ENCODE measurements around the gene RECQL5. TPM values are rescaled to one million over a fixed set of nuclear protein-coding genes. Genes with fewer than 3 reads are reported as not detected.
A peak's percentile ranks its signal among the peaks of the same experiment; 100 is the strongest.

RECQL5 gene
- total RNA-seq, 4 donors from 2014 or later, result 25.1 to 129 (median 80.3) TPM

GRCh38 chr17:75589012-75589918, 77.7 kb downstream of the RECQL5 start:
- 6% methylated on average over 59 of the region's 100 CpGs; no CpG with 5 or more reads in 1 of the 2 donors for WGBS, 2 donors (ENCODE audit: low coverage in 1 of 2)
- Histone ChIP-seq H3K9me3 (no peaks in the 10 kb centered on the region), H3K27ac (peak overlapping the region; percentile 84 to 93 (median 89)), H3K36me3 (no peaks in the 10 kb centered on the region), H3K4me1 (peaks cover 9 to 28% (median 22%) of the 10 kb centered on the region in 4 donors), H3K4me3 (peak overlapping the region; percentile 33 to 59 (median 57)), H3K27me3 (no peaks in the 10 kb centered on the region)
- in situ Hi-C loops (cut with MboI; ENCODE audit: low pct_ligation_motif_present in 1 of 4, low pct_unique_long_range_greater_than_20kb in 1 of 4, low sequenced_read_pairs in 3 of 4), result no loop called here
- TF ChIP-seq POLR2A (IDR thresholded peaks at IDR 0.05) (no peak), POLR2AphosphoS5 (IDR thresholded peaks at IDR 0.05) (peak; percentile 6 to 73 (median 68)), EP300 (IDR thresholded peaks at IDR 0.05; ENCODE audit: low read depth) (no peak)
- TF ChIP-seq, protein P1, sequence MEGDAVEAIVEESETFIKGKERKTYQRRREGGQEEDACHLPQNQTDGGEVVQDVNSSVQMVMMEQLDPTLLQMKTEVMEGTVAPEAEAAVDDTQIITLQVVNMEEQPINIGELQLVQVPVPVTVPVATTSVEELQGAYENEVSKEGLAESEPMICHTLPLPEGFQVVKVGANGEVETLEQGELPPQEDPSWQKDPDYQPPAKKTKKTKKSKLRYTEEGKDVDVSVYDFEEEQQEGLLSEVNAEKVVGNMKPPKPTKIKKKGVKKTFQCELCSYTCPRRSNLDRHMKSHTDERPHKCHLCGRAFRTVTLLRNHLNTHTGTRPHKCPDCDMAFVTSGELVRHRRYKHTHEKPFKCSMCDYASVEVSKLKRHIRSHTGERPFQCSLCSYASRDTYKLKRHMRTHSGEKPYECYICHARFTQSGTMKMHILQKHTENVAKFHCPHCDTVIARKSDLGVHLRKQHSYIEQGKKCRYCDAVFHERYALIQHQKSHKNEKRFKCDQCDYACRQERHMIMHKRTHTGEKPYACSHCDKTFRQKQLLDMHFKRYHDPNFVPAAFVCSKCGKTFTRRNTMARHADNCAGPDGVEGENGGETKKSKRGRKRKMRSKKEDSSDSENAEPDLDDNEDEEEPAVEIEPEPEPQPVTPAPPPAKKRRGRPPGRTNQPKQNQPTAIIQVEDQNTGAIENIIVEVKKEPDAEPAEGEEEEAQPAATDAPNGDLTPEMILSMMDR (IDR thresholded peaks at IDR 0.05), result peak; percentile 35 to 81 (median 54)
- intact Hi-C loops (cut with DNase I; ENCODE audit: low total_unique reads), result no loop called here
- DNase-seq, result peak; percentile 97

GRCh38 chr17:75588596-75589011, 78.3 kb downstream of the RECQL5 start:
- no peaks in the 10 kb centered on the region for H3K36me3 ChIP-seq
- peak overlapping the region; percentile 84 to 93 (median 89) for H3K27ac ChIP-seq
- intact Hi-C loops (cut with DNase I; ENCODE audit: low total_unique reads), result no loop called here
- peaks cover 9 to 28% (median 22%) of the 10 kb centered on the region in 4 donors for H3K4me1 ChIP-seq
- 7% methylated on average over 29 of the region's 49 CpGs; no CpG with 5 or more reads in 1 of the 2 donors for WGBS, 2 donors (ENCODE audit: low coverage in 1 of 2)
- DNase-seq, result peak; percentile 46
- H3K9me3 ChIP-seq, result no peaks in the 10 kb centered on the region
- in situ Hi-C loops (cut with MboI; ENCODE audit: low pct_ligation_motif_present in 1 of 4, low pct_unique_long_range_greater_than_20kb in 1 of 4, low sequenced_read_pairs in 3 of 4), result no loop called here
- no peaks in the 10 kb centered on the region for H3K27me3 ChIP-seq
- H3K4me3 ChIP-seq, result peak overlapping the region; percentile 33 to 59 (median 57)
- TF ChIP-seq, protein P1 (IDR thresholded peaks at IDR 0.05), result no peak

DNA sequence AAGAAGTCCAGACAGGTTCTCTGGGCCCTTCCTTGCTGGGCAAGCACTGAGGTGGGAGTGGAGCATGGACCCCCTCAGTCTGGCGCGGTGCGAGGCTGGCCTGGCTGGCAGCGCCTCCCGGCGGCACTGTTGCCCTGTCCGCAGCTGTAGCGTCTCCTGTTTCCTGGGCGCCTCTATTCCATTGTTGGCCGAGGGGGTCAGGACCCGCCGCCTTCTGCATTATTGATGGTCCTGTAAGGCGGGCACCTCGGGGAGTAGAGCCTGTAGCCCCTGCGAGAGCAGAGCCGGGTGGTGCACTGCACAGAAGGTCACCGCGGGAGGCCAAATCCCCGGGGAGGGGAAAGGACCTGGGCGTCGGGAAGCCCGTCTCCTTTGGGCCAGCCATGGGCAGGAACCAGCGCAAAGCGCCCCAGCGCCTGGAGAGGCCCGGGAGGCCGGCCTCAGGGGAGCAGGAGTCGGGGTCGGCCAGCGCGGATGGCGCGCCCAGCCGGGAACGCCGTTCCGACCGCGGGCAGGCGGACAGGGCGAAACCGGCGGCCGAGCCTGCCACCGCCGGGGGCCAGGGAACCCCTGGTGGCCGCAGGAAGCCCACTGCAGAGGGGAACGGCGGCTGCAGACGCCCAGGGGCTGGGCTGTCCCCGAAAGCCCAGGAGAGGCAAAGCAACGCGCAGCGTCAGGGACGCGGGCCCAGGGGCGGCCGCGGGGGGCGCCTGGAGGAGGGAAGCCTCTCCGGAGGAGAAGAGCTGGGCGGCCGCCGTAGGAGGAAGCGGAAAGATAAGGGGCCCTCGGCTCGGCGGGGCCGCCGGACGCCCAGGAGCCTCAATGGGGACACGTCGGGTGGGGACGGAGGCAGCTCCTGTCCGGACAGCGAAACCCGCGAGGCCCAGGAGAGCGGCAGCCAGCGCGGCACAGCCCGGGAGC, 79.0 kb downstream of the RECQL5 start, which contains the start of gene MYO15B:
TSS of gene MYO15B (plus strand) at position 126 of the 921 bp plus-strand sequence. CDS start at position 384, 258 bp downstream.
- in situ Hi-C loops (cut with MboI; ENCODE audit: low pct_ligation_motif_present in 1 of 4, low pct_unique_long_range_greater_than_20kb in 1 of 4, low sequenced_read_pairs in 3 of 4), result no loop called here
- intact Hi-C loops (cut with DNase I; ENCODE audit: low total_unique reads), result no loop called here
- WGBS, 2 donors (ENCODE audit: low coverage in 1 of 2), result 33% methylated on average over 71 of the region's 82 CpGs; no CpG with 5 or more reads in 1 of the 2 donors

More for the DNA sequence above, 79.0 kb downstream of the RECQL5 start, which contains the start of gene MYO15B:
- Histone ChIP-seq H3K27me3 (no peaks in the 10 kb centered on the region), H3K27ac (peak within 1 kb of the TSS; percentile 84 to 93 (median 89)), H3K4me1 (peaks cover 9 to 28% (median 22%) of the 10 kb centered on the region in 4 donors), H3K4me3 (peak within 1 kb of the TSS; percentile 33 to 59 (median 57)), H3K36me3 (no peaks in the 10 kb centered on the region), H3K9me3 (no peaks in the 10 kb centered on the region)
- TF ChIP-seq, protein P1 (IDR thresholded peaks at IDR 0.05), result peak; percentile 9 to 59 (median 15)
- TF ChIP-seq POLR2A (IDR thresholded peaks at IDR 0.05), result no peak
- no peak for TF ChIP-seq EP300 (IDR thresholded peaks at IDR 0.05; ENCODE audit: low read depth)
- TF ChIP-seq POLR2AphosphoS5 (IDR thresholded peaks at IDR 0.05), result peak in 1 of 3 donors; percentile 12
- peak; percentile 71 for DNase-seq
